ENCODE data around the gene PIP.
"Not testable (repeated sequence)": the region's sequence is repeated elsewhere in the genome, so short reads cannot be mapped to it uniquely, and the experiment has no call there.

Gene PIP

GRCh38 chr7:143180771-143181170, 48.9 kb downstream of the PIP start:
- not testable (repeated sequence) for FAIRE-seq

GRCh38 chr7:143181349-143181748, 49.5 kb downstream of the PIP start:
- FAIRE-seq: no peak

GRCh38 chr7:143183024-143183423, 51.1 kb downstream of the PIP start, which contains the start of gene TAS2R39:
TAS2R39 (plus strand) TSS chr7:143183419; CDS start chr7:143183419, 0 bp downstream.
- FAIRE-seq: no peak

- no peak for FAIRE-seq
Observed at GRCh38 chr7:143185551-143185950, 53.7 kb downstream of the PIP start.

GRCh38 chr7:143188994-143189393, 57.1 kb downstream of the PIP start:
- FAIRE-seq: no peak

All from colon (tissue), 2 donors.